ENCODE data around the gene DHRSX.
"Not testable (repeated sequence)": the region's sequence is repeated elsewhere in the genome, so short reads cannot be mapped to it uniquely, and the experiment has no call there.

Gene DHRSX

GRCh38 chrX:2500803-2501558, at the start of gene DHRSX, which contains the start of gene ZBED1:
DHRSX (minus strand) TSS chrX:2500976; CDS start chrX:2500925, 51 bp downstream.
ZBED1 (minus strand) TSS chrX:2500976; CDS start chrX:2490719, 10,257 bp downstream.
- no peak for DNase-seq

GRCh38 chrX:2549876-2550275, 49.1 kb upstream of the DHRSX start:
- DNase-seq, result peak; percentile 68

- DNase-seq, result no peak
These were observed 48.1 kb upstream of the DHRSX start for GRCh38 chrX:2548711-2549423.

- DNase-seq, result no peak
These were observed 47.0 kb upstream of the DHRSX start for GRCh38 chrX:2547736-2548135.

GRCh38 chrX:2546496-2546895, 45.7 kb upstream of the DHRSX start:
- no peak for DNase-seq

- no peak for DNase-seq
These were observed 44.4 kb upstream of the DHRSX start for GRCh38 chrX:2545144-2545543.

- no peak for DNase-seq
These were observed 42.2 kb upstream of the DHRSX start for GRCh38 chrX:2542826-2543521.

- no peak for DNase-seq
These were observed 40.8 kb upstream of the DHRSX start for GRCh38 chrX:2541603-2542002.

GRCh38 chrX:2540426-2540947, 39.7 kb upstream of the DHRSX start:
- no peak for DNase-seq

GRCh38 chrX:2539586-2539985, 38.8 kb upstream of the DHRSX start:
- DNase-seq, result no peak

GRCh38 chrX:2538031-2538757, 37.4 kb upstream of the DHRSX start:
- DNase-seq, result no peak

- no peak for DNase-seq
These were observed 36.2 kb upstream of the DHRSX start for GRCh38 chrX:2536974-2537373.

GRCh38 chrX:2536141-2536540, 35.4 kb upstream of the DHRSX start:
- DNase-seq, result no peak

GRCh38 chrX:2534261-2535021, 33.7 kb upstream of the DHRSX start:
- DNase-seq, result not testable (repeated sequence)

GRCh38 chrX:2533424-2533823, 32.6 kb upstream of the DHRSX start:
- no peak for DNase-seq

GRCh38 chrX:2526390-2526789, 25.6 kb upstream of the DHRSX start:
- no peak for DNase-seq

- no peak for DNase-seq
These were observed 23.1 kb upstream of the DHRSX start for GRCh38 chrX:2523911-2524310.

- DNase-seq, result no peak
These were observed 21.2 kb upstream of the DHRSX start for GRCh38 chrX:2521927-2522386.

GRCh38 chrX:2521092-2521926, 20.5 kb upstream of the DHRSX start:
- DNase-seq, result no peak

GRCh38 chrX:2520539-2520938, 19.8 kb upstream of the DHRSX start:
- no peak for DNase-seq

- not testable (repeated sequence) for DNase-seq
These were observed 18.9 kb upstream of the DHRSX start for GRCh38 chrX:2519638-2520037.
